Stimulated activated CD8-positive, alpha-beta memory T cell treated with anti-CD3 and anti-CD28 coated beads, Interleukin-2, amount 100 ng/mL, for 48 hours (primary cell): ENCODE measurements around the gene SMAGP.
A peak's percentile ranks its signal among the peaks of the same experiment; 100 is the strongest.
"Not testable (repeated sequence)": the region's sequence is repeated elsewhere in the genome, so short reads cannot be mapped to it uniquely, and the experiment has no call there.

Source experiments
- DNase-seq, 2 donors: peaks; one replicate each; pipeline ENCODE4 v3.0.0-alpha.2; 2020; ENCODE audit warnings: low read depth in 2 of 2

Gene SMAGP

DNA sequence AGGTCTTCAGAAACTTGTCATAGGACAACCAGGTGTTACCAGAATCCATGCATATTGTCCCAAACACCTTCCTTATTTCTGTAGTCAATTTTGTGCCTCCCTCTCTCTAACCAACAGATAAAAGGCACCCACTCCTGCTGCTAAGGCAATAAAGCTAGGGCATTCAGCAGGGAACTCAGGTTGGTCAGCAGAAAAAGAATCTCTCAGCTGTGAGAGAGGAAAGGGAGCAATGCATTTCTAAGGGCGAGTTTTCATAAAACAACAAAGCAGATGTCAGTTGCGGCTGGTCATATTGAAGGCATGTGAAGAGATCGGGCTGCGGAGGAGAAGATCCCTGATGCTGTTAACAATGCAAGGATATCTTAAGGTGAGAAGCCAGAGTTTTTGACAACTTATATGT lies 45.0 kb downstream of the SMAGP start:
- no peak for DNase-seq

DNA sequence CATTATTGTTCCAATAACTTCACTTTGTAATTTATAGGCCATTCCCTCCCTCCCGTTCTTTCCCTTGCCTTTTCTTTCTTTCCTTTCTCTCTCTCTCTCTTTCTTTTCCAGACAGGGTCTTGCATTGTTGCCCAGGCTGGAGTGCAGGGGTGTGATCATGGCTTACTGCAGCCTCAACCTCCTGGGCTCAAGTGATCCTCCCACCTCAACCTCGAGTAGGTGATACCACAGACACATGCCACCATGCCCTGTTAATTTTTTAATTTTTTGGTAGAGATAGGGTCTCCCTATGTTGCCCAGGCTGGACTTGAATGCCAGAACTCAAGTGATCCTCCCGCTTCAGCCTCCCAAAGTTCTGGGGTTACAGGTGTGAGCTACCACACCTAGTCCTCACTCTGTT lies 45.6 kb downstream of the SMAGP start:
- no peak for DNase-seq

DNA sequence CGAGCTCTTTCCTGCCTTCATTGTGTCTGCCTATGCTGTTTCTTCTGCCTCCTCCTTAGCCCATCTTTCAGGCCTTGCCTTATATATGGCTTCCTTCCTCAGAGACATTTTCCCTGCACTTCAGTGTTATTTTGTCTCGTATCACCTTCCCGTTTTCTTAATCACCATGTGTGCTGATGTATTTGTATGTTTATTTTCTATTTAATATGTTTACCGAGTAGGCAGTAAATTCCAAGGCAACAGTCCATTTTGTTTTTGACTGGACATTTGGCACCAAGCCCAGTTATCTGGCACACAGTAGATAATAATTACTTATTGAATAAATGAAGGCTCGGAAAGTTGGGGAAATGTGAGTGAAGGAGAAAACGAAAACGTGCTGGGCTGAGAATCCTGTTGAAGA lies 47.8 kb downstream of the SMAGP start:
- DNase-seq = no peak

DNA sequence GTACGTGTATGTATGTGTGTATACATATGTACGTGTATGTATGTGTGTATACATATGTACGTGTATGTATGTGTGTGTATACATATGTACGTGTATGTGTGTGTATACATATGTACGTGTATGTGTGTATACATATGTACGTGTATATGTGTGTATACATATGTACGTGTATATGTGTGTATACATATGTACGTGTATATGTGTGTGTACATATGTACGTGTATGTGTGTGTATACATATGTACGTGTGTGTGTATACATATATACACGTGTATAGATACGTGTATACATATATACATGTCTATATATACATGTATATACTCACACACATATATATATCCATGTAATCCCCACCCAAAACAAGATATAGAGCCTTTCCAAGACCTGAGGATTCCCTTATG lies 50.4 kb downstream of the SMAGP start:
- DNase-seq = not testable (repeated sequence)

DNA sequence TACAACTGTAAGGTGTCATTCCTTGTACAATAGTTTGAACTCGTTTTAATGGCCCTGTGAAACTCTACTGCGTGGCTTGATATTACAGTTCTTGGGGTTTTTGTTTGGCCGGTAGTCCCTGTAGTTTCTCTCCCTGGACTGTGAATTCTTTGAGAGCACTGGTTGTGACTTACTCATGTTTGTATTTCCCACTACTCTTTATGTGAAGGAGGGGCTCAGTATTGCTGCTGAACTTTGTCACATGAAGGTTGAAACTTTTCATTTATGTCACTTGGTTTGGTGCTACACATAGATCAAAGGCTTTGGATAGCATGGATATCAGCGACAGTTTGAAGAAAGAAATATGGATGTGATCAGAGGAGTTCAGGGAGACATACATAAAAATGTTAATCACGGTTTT lies 50.9 kb downstream of the SMAGP start:
- DNase-seq = no peak

DNA sequence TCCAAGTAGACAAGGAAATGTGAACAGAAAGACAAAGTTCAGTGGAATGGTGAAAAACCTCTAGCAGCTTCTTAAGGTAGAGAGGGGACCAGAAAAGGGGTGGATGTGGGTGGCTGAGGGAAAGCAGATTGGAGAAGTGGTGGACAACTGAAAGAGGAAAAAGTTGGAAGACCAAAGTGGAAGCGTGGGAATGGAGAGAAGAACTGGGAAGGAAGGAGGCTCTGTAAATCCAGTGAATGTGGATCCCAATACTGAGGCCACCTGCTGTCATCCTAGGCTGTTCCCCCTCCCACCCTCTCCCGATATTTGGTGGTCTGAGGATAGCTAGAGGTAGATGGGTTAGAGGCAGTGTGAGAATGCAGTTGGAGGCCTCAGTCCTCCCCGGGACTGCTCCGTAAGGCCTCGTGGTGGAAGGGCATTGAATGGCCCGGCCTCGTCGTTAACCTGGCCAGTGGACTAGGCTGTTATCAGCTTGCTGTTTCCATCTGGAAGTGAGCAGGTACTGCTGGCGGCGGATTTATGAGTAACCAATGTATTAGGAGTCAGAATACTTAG lies 51.5 kb downstream of the SMAGP start:
- DNase-seq = no peak

DNA sequence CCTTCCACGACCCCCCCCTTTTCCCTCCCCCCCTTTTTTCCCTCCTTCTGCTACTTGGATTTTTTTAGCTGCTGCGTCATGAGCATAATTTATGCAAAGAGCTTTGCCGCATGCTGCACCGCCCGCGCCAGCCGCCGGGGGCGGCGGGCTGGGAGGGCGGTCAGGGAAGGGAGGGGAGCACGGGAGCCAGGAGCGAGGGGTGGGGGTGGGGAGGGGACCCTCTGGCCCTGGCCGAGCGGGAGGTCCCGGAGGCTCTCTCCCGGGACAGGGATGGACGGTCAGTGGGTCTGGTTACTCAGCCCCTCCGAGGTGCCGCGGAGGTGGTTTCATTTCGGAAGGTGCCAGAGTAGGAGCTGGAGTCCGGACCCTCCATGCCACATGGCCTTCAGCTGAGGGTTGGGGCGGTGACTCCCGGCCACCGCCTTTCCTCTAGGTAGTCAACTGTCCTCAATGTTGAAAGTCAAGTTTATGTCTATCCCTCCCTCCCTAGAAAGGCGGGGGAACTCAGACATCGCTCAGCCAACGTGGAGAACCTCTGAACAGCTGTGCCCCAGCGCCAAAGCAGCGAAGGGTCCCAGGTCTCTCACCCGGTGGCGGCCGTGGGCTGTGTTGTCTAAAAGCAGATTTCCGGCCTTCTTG lies 52.1 kb downstream of the SMAGP start, which contains the start of gene POU6F1:
Gene POU6F1, minus strand, starts transcription at position 95 of the 639 bp plus-strand sequence. CDS start 11,226 bp downstream, outside the sequence.
- peak; percentile 37 to 47 for DNase-seq

DNA sequence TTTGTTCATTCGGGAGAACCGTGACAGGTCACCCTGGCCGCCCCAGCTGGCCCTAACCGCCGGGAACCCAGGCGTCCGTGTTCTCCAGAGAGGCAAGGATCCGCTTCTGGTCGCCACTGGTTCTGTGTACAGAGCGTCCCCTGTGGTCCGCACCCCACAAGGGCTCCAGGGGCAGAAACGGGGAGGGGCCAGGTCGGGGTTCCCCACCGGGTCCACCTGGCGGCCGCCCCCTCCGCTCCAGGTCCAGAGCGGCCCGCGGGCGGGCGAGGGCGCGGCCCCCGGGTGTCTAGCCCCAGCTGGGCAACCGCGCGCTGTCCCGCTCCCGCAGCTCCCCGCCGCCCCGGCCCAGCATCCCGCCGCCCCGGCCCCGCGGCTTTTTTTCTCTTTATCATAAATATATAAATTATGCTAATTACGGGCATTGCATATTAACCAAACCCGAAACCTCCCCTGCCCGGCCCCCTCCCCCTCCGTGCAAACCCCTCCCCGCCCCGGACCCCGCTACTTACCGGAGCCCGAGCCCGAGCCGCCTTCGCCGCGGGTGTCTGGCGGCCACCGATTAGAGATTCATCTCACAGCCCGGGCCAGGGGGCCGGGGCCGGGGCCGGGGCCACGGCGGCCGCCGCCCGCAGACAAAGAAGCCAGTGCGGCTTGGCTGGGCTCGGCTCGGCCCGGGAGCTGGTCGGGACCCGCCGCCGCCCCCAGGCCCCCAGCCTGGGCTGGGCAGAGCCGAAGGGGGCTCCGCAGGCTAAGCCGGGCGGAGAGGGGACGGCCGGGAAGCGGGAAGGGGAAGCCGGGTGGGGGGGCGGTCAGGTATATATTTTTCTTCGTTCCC lies 52.9 kb downstream of the SMAGP start:
- peak in 1 of 2 donors; percentile 29 for DNase-seq

DNA sequence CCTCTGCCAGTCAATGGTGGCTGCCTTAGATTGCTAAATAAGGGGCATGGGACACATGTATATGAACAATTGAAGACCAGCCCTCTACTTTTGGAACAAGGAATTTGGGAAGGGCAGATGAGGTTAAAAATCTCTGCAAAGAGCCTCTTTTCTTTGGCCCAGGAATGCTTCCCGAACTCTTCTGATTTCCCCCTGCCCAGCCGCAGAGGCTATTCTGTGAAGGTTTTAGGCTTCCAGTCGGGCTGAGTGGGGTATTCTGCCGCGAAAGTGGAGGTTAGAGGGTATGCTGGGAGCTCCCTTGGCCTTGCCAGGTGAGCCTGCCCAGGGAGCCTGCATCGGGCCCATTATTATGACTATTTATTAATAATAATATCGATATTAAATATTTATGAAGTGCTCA lies 53.6 kb downstream of the SMAGP start:
- DNase-seq = no peak

DNA sequence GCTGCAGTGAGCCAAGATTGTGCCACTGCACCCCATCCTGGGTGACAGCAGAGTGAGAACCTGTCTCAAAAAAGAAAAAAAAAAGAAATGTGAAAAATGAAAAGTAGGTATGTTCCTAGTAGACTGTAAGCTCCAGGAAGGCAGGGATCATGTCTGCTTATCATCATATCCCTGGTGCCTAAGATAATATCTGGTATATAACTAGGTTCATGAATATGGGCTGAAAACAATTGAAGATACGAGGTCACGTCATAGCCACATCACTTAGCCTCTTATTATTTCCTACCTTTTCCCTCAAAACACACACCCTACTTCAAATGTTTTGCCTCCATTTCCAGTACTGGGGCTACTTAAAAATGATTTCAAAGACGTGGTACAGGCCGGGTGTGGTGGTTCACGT lies 55.3 kb downstream of the SMAGP start:
- DNase-seq = no peak

DNA sequence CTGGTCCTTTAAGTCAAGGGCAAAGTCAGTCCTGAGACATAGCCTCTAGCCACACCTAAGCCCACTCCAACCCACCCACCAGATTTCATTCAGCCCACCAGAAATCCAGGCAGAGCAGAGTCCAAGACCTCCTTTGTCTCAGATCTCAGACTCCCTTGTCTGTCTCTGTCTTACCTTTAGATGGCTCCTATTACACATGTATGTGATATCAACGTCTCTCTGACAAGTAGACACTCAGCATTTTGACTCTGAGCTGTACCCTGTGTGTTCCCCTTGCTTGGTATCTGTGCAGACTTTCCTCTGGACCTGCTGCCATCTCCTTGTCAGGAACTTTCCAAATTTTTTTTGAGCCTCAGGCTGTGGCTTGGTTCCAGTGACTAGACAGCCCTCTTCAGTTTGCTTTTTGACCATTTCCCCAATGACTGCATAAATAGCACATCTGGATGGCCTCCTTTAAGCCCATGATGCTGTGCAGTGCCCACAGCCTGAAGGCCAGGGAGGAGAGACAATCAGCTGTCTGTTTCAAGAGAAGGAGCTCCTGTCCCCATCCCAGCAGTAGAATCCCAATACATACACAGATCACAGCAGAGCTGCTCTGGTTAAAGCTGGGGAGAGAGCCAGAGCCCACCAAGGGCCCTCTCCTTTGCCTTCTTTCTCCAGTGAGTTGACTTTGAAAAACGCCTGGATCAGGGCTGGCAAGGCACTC lies 59.4 kb downstream of the SMAGP start:
- no peak for DNase-seq

DNA sequence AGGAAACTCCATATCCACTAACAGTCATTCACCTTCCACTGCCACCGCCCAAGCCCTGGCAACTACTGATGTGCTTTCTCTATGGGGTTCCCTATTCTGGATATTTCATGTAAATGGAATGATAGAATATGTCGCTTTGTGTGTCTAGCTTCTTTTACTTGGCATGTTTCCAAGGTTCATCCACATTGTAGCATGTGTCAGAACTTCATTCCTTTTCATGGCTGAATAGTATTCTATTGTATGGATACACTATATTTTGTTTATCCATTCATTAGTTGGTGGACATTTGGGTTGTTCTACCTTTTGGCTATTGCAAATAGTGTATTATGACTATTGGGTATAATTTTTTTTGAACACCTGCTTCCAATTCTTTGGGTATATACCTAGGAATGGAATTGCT lies 61.0 kb downstream of the SMAGP start:
- no peak for DNase-seq

DNA sequence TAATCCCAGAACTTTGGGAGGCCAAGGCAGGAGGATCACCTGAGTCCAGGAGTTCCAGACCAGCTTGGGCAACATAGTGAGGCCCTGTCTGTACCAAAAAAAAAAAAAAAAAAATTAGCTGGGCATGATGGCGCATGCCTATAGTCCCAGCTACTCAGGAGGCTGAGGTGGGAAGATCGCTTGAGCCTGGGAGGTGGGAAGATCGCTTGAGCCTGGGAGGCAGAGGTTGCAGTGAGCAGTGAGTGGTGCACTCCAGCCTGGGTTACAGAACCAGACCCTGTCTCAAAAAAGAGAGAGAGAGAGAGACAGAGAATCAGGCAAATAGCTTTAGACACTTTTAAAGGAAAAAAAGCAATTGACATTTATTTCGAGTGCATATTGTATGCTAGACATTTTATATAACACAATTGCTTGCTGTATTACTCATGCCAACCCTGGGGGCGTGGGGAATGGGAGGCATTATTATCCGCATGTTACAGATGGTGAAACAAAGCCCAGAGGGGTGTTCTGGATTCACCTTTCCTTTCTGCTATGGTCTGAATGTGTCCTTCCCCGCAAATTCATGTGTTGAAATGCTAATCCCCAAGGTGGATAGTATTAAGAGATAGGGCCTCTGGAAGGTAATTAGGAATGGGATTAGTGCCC lies 62.1 kb downstream of the SMAGP start:
- no peak for DNase-seq

DNA sequence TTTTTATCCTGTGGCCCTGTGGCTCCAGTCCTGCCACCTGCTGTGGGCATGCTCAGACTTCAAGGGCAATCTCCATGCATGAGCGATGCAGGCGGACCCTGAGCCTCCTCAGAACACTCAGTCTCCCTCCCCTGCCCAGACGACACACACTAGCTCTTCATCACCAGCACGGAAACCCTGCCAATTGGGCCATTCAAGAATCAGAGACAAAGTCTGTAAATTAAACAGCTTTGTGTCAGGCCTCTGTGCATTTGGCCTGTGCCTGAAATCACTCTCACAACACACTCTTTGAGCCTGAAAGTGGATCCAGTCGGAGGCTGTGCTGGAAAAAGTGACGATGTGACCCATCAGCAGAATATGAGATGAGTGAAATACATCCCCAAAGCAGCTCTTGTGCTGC lies 64.9 kb downstream of the SMAGP start:
- no peak for DNase-seq

DNA sequence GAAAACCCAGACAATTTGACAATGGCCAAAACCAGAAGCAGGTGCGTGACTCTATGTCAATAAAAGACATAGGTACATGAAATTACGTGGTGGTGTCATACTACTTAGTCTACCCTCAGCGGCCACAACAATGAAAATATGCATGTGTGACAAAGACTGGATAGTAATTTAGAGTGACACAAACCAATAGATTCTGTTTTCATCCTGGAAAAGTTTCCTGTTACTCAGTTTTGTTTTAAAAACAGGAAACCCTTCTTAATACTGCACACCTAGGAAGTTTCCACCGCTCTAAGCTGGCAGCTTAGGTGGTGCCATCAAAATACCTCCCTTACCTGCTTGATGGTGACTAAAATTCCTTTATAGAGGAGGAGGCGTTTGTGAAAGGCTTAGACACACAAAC lies 67.5 kb downstream of the SMAGP start:
- no peak for DNase-seq

DNA sequence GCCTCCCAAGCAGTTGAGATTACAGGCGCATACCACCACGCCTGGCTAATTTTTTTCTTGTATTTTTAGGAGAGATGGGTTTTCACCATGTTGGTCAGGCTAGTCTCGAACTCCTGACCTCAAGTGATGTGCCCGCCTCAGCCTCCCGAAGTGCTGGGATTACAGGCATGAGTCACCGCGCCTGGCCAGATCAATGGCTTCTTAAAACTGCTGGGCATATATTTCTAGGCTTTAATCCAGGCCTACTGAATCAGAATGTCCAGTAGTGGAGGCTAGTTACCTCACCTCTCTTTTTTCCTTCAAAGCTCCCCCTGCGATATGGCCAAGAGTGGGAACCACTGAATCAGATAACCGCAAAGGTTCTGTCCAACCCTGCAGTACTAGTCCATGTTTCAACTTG lies 69.4 kb downstream of the SMAGP start:
- no peak for DNase-seq

DNA sequence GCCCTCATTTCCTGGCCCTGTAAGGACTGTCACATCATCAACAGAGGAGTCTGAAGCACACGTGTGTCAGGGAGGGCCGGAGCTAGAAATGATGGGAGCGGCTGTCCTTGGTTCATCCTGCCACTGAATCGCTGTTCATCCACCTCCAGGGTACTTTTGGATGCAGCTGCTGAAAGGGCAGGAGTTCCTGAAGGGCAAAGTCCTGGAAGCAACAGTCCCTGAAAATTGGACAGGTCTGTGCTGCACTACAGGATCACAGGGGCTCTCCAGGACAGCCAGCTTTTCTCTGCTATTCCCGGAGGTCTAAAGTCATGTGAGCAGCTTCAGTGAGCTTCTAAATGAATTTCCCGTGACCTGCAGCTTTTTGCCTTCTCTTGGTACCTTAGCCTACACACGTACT lies 70.1 kb downstream of the SMAGP start:
- DNase-seq = no peak

DNA sequence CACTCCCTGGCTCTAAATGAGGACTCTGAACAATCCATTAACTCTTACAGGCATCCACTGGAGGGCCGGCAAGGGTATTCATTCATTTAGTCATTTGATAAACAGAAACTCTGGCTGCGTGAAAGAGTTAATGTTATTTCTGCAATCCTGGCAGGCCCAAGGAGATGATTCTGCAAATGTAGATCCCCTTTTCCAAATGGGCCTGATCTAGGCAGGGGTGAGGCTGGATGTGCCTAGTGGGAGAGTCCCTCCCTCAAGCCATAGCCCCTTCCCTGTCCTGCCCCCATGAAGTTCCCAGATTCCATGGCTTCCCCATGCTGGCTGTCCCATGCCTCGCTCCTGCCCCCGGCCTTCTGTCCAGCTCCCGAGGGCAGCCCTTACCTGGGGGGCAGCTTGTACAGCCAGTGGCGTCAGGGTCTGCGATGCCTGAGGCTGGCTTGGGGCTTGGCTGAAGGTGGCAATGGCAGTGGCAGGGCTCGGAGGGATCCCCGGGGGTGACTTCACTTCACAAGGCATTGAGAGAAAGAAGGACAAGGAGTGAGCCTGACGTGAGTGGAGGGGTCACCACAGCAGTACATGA lies 70.8 kb downstream of the SMAGP start:
- DNase-seq = no peak

DNA sequence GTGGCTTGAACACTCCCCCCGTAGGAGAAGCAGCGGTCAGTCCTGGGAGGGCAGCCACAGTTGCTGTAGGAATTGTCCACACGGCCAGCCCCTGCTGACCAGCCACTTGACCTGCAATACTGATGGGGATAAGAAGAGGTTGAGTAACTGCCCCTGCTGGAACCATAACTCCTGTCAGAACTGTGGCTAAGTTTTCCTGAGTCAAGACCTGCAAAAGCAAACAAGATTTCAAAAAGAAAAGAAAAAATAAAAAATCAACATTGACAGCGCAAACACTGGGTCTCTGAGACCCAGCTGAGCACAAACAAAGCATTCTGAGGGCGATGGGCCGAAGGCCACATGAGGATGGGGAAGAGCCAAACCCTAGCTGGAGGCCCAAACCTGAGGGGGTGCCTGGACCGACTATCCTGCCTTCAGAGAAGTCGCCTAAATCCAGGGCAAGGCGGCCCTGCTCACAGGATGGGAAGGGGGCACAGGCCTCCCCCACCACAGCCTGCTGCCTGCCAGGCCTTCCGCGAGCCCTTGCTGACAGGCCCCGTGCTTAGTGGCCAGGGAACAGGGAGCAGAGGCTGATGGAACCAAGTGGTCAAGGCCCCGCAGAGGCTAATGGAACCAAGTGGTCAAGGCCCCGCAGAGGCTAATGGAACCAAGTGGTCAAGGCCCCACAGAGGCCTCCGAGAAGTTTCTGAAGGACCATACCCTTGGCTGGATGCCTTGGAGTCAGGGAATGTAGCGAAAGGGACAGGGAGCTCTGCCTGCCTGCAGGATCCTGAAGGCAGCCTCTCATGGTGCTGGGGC lies 71.4 kb downstream of the SMAGP start:
- DNase-seq = no peak

DNA sequence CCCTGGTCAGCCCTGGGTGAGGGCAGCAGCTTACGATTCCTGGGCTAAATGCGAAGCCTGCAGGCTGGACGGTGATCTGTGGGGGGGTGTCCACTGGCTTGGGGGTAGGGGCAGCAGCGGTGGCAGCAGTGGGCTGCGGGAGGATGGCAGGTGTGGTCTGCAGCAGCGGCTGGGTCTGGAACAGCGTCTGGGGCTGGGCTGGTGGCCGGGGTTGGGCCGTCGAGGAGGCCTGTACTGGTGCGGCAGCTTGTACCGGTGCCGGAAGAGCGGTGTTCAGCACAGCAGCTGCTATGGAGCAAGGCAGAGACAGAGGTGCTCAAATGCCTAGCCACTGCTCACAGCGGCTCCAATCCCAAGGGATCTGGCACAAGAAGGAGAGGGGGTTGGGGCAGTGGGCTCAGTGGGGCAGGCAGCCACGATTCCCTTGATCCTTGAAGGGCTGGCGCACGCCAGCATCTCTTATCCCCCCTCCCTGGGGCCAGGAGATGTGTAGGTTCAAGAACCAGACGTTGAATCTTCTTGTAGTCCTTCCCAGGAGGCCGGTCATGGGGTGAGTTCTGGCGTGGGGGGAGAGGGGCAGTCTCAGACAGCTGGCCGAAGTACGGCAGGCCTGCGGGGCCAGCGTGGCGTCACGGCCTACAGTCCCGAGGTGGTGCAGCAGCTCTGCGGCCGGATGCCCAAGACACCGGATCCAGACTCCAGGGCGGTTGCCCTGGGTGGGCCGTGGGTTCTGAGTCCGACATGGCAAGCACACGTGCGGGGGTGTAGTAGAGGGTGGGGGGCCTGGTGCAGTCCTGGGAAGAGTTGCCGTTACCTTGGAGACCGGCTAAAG lies 72.3 kb downstream of the SMAGP start:
- DNase-seq = no peak
